Colon (tissue), 2 donors: Measurements from ENCODE around the gene SLC35F3.
"Not testable (repeated sequence)": the region's sequence is repeated elsewhere in the genome, so short reads cannot be mapped to it uniquely, and the experiment has no call there.

Source experiments
- FAIRE-seq: peaks from 2 replicates; lab custom pipeline; 2012; peaks lifted over from hg19 to GRCh38; lab: Jason Lieb, UNC
- donor health status: control.
- donor health status: control.

Gene SLC35F3

DNA sequence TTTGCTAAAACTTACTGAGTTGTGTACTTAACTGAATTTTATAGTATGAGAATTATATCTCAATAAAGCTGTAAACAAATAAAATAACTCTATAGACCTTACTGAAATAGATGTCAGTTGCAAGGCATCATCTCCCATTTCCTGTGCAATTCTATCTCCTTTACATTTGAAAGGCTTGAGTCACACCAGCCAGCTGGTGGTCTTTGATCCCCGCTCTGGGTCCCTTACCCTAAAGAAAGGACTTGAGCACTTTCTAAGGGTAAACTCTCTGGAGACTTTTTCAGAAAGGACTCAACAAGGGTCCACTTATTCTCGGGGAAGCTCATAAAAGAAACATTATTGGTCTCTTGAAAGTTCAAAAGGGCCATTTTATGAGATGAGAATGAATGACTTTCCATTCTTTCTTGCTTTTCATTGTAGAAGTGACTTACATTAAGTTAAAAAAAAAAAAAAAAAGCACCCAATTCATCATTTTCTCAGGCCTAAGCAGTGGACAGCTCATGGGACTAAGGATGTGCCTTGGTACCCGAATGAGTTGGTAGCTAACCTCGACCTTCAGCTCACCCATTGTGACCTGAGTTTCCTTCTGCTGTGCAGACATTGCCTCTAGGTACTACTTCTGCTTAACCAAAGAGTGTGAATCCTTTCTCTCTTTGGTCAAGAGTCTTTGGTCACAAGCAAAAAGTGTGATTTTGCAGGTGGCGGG is 321.8 kb downstream of the SLC35F3 start:
- FAIRE-seq = no peak

DNA sequence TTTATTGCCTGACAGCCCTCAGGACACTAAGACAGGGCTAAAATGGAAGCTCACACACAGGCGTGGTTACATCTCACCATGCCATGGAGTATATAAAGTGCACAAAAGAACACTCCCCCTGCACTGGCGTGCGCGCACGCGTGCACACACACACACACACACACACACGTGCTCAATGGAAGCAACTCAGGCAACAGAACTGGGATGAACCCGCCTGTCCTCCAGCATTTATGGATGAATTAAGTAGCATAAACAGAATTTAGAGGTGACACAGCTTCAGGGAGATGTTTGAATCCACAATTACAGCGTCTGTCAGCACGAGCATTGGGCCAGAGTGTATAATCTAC is 322.3 kb downstream of the SLC35F3 start:
- no peak for FAIRE-seq

DNA sequence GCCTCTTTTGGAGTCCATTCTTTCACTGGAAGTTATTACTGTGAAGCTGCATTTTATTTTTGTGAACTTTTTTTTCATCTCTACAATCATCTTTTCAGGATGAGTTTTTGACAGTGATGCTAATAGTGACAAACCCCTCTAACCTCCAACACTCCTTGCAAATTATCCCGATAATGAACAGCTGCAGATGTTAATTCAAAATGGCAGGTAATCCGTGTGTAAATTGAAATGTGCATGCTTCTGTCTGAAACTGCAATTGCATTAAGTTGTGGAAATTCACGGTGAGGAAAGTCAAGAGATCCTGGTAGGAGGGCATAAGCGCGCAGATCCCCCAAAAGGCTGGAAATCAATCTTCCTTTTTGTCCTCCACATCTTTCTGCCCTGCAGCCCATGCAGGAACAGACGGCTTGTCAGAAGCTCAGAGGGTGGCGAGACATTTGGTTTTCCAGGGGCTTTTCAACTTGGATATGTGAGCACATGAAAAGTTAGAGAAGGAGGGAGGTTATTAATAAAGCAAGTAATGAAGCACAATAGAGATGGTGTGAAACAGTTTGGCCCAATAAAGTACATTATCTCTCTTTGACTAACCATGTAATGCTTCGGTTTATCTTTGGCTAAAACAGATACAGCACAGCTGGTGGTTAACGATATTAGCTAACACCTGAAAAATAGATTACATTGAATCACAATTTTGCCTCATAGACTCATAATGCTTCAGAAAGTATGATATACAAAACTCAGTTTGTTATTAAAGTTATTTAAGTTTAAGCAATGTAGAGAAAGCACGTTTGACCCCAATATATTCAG is 325.3 kb downstream of the SLC35F3 start:
- no peak for FAIRE-seq

GRCh38 chr1:234230414-234230862 is 326.0 kb downstream of the SLC35F3 start:
- no peak for FAIRE-seq

GRCh38 chr1:234231061-234231892 is 326.8 kb downstream of the SLC35F3 start:
- FAIRE-seq = no peak

DNA sequence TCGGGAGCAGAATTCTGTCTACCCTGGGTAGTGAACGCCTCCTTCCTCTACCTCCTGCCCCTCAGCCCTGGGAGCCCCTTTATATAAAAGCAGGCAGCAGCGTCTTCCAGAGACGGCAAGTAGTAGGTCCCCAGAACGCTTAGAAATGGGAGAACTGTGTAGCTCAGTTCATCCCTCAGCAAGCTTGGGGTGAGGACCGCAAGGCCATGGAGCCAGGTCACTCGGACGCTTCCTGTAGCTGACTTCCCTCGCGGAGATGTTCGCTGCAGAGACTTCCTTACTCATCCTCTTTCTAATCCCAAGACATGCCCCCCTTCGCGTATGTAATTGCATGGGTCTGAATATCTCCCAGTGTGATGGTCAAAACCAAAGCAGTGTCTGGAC is 327.4 kb downstream of the SLC35F3 start:
- FAIRE-seq = no peak

GRCh38 chr1:234234199-234234598 is 329.7 kb downstream of the SLC35F3 start:
- no peak for FAIRE-seq

DNA sequence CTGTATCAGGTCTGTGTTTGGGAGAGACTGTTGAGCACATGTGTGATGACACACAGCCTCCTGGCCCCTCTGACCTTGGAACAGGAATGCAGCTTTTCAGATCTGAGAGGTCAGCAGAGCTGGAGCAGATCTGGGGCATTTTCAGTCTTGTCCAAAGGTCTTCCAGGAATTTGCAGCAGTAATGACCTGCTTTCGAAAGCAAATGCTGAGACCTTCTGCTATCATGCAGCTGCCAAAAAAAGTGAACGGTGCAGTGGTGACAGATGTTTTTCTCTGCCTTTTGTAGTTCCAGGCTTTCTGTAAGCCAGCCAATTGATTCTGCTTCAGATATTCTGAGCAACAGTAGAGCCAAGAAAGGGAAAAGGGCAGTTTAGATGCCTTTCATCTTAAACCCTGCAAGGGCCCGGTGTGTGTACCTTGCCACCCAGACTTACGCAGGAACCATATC is 331.0 kb downstream of the SLC35F3 start:
- FAIRE-seq = no peak

DNA sequence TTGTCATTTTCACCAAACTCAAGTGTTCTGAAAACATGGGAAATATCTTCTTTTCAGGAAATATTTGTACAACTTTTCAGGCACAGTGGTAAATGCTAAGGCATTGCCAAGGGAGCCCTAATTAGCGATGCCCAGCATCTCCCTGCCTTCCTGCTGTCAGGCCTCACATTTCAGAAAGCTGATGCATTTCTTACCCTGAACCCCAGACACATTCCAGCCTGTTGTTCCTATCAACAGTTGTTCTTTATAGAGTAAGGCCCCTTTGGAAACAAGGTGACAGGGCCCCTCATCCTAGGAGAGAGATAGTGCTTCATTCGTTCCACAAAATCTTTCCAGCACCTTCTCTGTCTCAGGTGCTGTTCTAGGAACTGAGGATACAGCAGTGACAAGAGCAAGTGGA is 332.9 kb downstream of the SLC35F3 start:
- FAIRE-seq = no peak

DNA sequence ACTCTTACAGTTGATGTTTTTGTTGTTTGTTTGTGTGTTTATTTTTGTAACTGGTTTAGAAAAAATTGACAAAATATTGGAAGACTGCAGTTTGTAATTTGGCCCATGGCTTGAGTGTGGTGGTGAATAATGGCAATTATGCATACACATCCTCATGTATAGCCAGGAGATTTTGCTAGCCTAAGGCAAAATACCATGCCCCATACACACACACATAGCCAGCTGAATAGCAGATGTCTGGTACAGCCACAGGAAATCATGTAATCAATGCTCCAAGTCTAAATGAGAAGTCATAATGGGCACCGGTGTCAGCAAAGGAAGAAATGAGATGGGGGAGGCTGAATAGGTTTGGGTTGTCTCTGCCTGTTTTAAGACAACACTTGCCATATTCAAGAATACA is 333.6 kb downstream of the SLC35F3 start:
- no peak for FAIRE-seq

GRCh38 chr1:234239515-234239914 is 335.0 kb downstream of the SLC35F3 start:
- no peak for FAIRE-seq

DNA sequence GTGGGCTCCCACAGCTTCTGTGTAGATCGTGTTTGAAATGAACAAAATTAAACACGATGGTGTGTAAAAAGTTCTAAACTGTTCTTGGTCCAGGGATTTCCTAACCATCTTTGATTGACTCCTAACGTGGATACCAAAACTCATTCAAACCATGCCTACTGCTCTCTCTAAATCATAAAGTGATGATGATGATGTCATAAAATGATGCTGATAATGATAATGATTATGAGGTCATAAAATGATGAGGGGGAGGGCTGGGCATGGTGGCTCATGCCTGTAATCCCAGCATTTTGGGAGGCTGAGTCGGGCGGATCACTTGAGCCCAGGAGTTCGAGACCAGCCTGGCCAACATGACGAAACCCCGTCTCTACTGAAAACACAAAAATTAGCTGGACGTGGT is 335.5 kb downstream of the SLC35F3 start:
- FAIRE-seq = no peak

- FAIRE-seq = no peak
These were observed 336.2 kb downstream of the SLC35F3 start for GRCh38 chr1:234240680-234241079.

- no peak for FAIRE-seq
These were observed 337.5 kb downstream of the SLC35F3 start for GRCh38 chr1:234241941-234242490.

GRCh38 chr1:234243521-234244260 is 339.2 kb downstream of the SLC35F3 start:
- FAIRE-seq = no peak

- FAIRE-seq = no peak
These were observed 340.0 kb downstream of the SLC35F3 start for GRCh38 chr1:234244482-234244881.

DNA sequence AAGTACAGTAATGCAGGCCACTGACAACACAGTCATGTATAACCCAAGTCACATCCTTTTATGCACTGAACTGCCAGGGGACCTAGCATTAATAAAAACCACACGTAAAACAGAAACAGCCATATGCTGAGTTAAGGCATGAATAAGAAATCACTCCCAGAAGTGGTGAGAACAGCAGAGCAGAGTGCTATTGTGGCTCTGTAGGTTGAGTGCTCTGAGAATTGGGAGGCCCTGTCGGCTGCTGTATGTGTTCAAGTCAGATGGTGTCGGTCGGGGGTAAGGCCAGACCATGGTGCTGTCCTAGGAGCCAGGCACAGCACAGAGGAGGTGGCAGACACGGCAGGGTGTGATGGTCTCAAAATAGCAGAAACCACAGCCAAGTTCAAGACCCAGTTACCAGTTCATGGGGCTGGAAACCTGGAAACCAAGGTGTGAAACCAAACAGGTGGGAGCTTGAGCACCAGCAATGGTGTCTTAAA is 342.2 kb downstream of the SLC35F3 start:
- no peak for FAIRE-seq

DNA sequence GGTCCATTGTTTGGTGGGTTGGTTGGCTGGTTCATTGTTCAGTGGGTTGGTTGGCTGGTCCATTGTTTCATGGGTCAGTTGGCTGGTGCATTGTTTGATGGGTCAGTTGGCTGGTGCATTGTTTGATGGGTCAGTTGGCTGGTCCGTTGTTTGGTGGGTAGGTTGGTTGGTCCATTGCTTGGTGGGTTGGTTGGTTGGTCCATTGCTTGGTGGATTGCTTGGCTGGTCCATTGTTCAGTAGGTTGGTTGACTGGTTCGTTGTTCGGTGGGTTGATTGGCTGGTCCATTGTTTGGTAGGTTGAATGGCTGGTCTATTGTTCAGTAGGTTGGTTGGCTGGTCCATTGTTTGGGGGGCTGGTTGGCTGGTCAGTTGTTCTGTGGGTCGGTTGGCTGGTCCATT is 343.3 kb downstream of the SLC35F3 start:
- FAIRE-seq = not testable (repeated sequence)

- no peak for FAIRE-seq
These were observed 346.3 kb downstream of the SLC35F3 start for GRCh38 chr1:234250747-234251146.

DNA sequence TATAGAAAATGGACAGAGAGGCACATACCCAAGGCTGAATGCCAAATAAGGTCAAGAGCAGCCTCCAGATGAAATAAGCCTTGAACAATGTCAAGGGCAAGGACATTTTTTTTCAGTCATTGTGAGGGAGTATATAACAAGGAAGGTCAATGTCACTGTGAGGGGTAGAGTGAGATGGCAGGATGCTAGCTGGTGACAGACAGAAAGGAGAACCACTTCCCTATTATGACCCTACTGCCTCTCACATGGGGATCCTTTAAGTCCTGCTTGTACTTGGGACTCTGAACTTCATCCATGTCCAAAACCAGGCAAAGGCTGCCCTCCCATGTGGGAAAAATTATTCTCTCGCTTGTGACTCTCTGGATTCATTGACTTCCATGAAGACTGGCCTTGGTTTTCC is 349.3 kb downstream of the SLC35F3 start:
- no peak for FAIRE-seq

DNA sequence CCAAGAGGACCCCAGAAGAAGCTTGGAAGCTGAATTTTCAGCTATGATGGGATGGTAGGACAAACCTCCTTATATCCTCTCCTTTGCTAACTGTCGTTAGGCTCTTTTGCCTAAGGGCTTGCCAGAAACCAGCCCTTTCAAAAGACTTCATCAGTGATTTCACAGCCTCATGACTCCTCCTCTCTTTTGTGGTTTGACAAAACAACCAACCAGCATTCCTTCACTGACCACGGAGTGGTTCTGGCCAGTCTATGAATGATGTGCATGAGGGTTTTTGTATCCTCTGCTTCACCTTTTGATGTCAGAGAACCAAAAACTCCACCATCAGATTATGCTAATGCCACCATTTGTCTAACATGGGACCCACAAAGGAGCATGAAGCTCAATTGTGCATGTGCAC is 351.9 kb downstream of the SLC35F3 start:
- no peak for FAIRE-seq

- FAIRE-seq = no peak
These were observed 353.6 kb downstream of the SLC35F3 start for GRCh38 chr1:234258071-234258470.
